DND-41 (cell line): Measurements from ENCODE around the gene PRRG1.

Source experiments
- CTCF ChIP-seq: IDR thresholded peaks from 2 replicates; pipeline ENCODE4 v1.5.1; 2012; ENCODE audit warnings: borderline replicate concordance, low read length, moderate library complexity, mild to moderate bottlenecking; ENCODE audit not compliant: poor library complexity, severe bottlenecking; ENCODE audit errors: extremely low read depth
- EZH2 ChIP-seq: IDR thresholded peaks from 3 replicates; pipeline ENCODE4 v1.6.1; 2012; ENCODE audit warnings: borderline replicate concordance, low read depth, mild to moderate bottlenecking, moderate library complexity, low read length, inconsistent platforms; ENCODE audit not compliant: severe bottlenecking

DNA sequence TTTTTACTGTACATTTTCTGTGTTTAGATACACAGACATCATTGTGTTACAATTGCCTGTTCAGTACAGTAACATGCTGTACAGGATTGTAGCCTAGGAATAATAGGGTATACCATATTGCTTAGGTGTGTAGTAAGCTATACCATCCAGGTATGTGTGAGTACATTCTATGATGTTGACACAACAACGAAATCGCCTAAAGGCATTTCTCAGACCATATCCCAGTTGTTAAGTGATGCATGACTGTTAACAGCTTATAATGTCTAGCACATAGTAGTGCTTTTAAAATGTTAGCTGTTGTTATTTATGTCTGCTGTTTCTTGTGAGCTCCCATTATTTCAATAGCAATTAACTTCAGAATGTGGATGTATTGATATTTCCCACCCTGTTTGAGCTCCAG, 4.5 kb downstream of the PRRG1 start:
- no peak for TF ChIP-seq CTCF
- TF ChIP-seq EZH2 = no peak
